Hepatocyte (in vitro differentiated cells): ENCODE results near the gene FIBP. TPM values are rescaled to one million over a fixed set of nuclear protein-coding genes. Genes with fewer than 3 reads are reported as not detected.

Source experiments
- DNase-seq: peaks from one replicate; pipeline ENCODE4 v3.0.0-alpha.2; 2016; ENCODE audit warnings: low spot score
- H2AFZ ChIP-seq: fragments of 200-600 bp; sonication (generic); 2 replicates; pipeline ENCODE4 v1.6.0; 2016; ENCODE audit warnings: antibody characterized with exemption, mild to moderate bottlenecking
- H3K27ac ChIP-seq: fragments of 200-600 bp; sonication (generic); 2 replicates; pipeline ENCODE4 v1.5.1; 2016; ENCODE audit warnings: mild to moderate bottlenecking
- H3K27me3 ChIP-seq: fragments of 200-600 bp; sonication (generic); 2 replicates; pipeline ENCODE4 v1.6.1; 2016
- H3K36me3 ChIP-seq: fragments of 200-600 bp; sonication (generic); replicated peaks from 2 replicates; pipeline ENCODE4 v1.5.1; 2016; ENCODE audit warnings: low read depth; ENCODE audit not compliant: insufficient read depth
- H3K4me1 ChIP-seq: fragments of 200-600 bp; sonication (generic); 2 replicates; pipeline ENCODE4 v1.5.1; 2016; ENCODE audit warnings: mild to moderate bottlenecking, moderate library complexity; ENCODE audit not compliant: insufficient read depth
- H3K4me2 ChIP-seq: fragments of 200-600 bp; sonication (generic); 2 replicates; pipeline ENCODE4 v1.6.0; 2016
- H3K4me3 ChIP-seq: fragments of 200-600 bp; sonication (generic); 2 replicates; pipeline ENCODE4 v1.5.1; 2016; ENCODE audit warnings: mild to moderate bottlenecking
- H3K79me2 ChIP-seq: fragments of 200-600 bp; sonication (generic); 2 replicates; pipeline ENCODE4 v1.6.0; 2017; ENCODE audit warnings: mild to moderate bottlenecking
- H3K9me2 ChIP-seq: fragments of 200-600 bp; sonication (generic); replicated peaks from 2 replicates; pipeline ENCODE4 v1.6.0; 2017; ENCODE audit warnings: mild to moderate bottlenecking; ENCODE audit not compliant: insufficient read depth
- H3K9me3 ChIP-seq: fragments of 200-600 bp; sonication (generic); 2 replicates; pipeline ENCODE4 v1.5.1; 2016; ENCODE audit warnings: low read depth, mild to moderate bottlenecking
- H4K20me1 ChIP-seq: fragments of 200-600 bp; sonication (generic); 2 replicates; pipeline ENCODE4 v1.6.0; 2016; ENCODE audit warnings: mild to moderate bottlenecking; ENCODE audit not compliant: insufficient read depth, poor library complexity, severe bottlenecking
- EZH2 ChIP-seq: fragments of 200-600 bp; sonication (generic); IDR thresholded peaks from 2 replicates; pipeline ENCODE4 v1.6.1; 2016; ENCODE audit warnings: antibody characterized with exemption, mild to moderate bottlenecking, borderline replicate concordance
- EZH2phosphoT487 ChIP-seq: fragments of 200-600 bp; sonication (generic); IDR thresholded peaks from one replicate; pipeline ENCODE4 v1.6.1; 2018; ENCODE audit warnings: antibody characterized with exemption, mild to moderate bottlenecking, low read depth, moderate library complexity; ENCODE audit not compliant: unreplicated experiment, severe bottlenecking
- WGBS: methylation state at CpG from one replicate; pipeline ENCODE4 v1.1.6; 2016; ENCODE audit warnings: low lambda C conversion rate; ENCODE audit errors: missing lambda C conversion rate; 5-methylcytosine and 5-hydroxymethylcytosine counted together
- polyA plus RNA-seq: library from polyadenylated mRNA; unstranded; fragments of >200 nt; fragmentation: Nextera tagmentation; extraction: Ambion mirVana; gene quantifications from 2 replicates; pipeline ENCODE4 v1.2.1, GENCODE V29; 2016
- total RNA-seq: library from RNA; depleted of rRNA; stranded (reverse); fragments of >200 nt; gene quantifications from 2 replicates; pipeline ENCODE4 v1.2.3, GENCODE V29; 2014
- TF ChIP-seq, protein P1 (sequence below): fragments of 200-600 bp; sonication (generic); IDR thresholded peaks from 2 replicates; pipeline ENCODE4 v1.5.1; 2016; ENCODE audit warnings: antibody characterized with exemption, mild to moderate bottlenecking; ENCODE audit not compliant: poor library complexity

The FIBP gene
- total and polyA plus RNA-seq, 2 experiments from 2014 or later: 74.9 to 93.6 TPM

- Histone ChIP-seq H2AFZ (no peak overlapping the region), H3K4me1 (peaks cover 14% of the 10 kb centered on the region), H4K20me1 (no peaks in the 10 kb centered on the region), H3K9me3 (no peaks in the 10 kb centered on the region), H3K4me3 (no peak overlapping the region), H3K9me2 (no peaks in the 10 kb centered on the region), H3K27ac (no peak overlapping the region), H3K27me3 (peaks cover 25% of the 10 kb centered on the region), H3K36me3 (no peaks in the 10 kb centered on the region), H3K4me2 (no peak overlapping the region), H3K79me2 (peaks cover 3% of the 10 kb centered on the region)
- TF ChIP-seq, protein P1, sequence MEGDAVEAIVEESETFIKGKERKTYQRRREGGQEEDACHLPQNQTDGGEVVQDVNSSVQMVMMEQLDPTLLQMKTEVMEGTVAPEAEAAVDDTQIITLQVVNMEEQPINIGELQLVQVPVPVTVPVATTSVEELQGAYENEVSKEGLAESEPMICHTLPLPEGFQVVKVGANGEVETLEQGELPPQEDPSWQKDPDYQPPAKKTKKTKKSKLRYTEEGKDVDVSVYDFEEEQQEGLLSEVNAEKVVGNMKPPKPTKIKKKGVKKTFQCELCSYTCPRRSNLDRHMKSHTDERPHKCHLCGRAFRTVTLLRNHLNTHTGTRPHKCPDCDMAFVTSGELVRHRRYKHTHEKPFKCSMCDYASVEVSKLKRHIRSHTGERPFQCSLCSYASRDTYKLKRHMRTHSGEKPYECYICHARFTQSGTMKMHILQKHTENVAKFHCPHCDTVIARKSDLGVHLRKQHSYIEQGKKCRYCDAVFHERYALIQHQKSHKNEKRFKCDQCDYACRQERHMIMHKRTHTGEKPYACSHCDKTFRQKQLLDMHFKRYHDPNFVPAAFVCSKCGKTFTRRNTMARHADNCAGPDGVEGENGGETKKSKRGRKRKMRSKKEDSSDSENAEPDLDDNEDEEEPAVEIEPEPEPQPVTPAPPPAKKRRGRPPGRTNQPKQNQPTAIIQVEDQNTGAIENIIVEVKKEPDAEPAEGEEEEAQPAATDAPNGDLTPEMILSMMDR: no peak
- no peak for TF ChIP-seq EZH2phosphoT487
- DNase-seq: no peak
- WGBS: 92% methylated on average over 4 of the region's 4 CpGs
Observed at GRCh38 chr11:65897020-65897471, 8.8 kb upstream of the FIBP start.

- TF ChIP-seq EZH2phosphoT487 (no peak), EZH2 (no peak)
- TF ChIP-seq, protein P1: no peak
- H3K27me3 ChIP-seq: peaks cover 21% of the 10 kb centered on the region
- H3K27ac ChIP-seq: no peak overlapping the region
- no peak overlapping the region for H3K4me2 ChIP-seq
- H4K20me1 ChIP-seq: no peaks in the 10 kb centered on the region
- no peaks in the 10 kb centered on the region for H3K9me3 ChIP-seq
- DNase-seq: no peak
- no peak overlapping the region for H2AFZ ChIP-seq
- no peak overlapping the region for H3K4me3 ChIP-seq
- peaks cover 21% of the 10 kb centered on the region for H3K4me1 ChIP-seq
- peaks cover 8% of the 10 kb centered on the region for H3K79me2 ChIP-seq
- H3K36me3 ChIP-seq: no peaks in the 10 kb centered on the region
- H3K9me2 ChIP-seq: no peaks in the 10 kb centered on the region
- WGBS: 87% methylated on average over 14 of the region's 14 CpGs
Observed at GRCh38 chr11:65896034-65896999, 8.0 kb upstream of the FIBP start.

GRCh38 chr11:65895482-65895981 is 7.3 kb upstream of the FIBP start:
- Histone ChIP-seq H3K27me3 (peaks cover 15% of the 10 kb centered on the region), H2AFZ (no peak overlapping the region), H3K79me2 (peaks cover 8% of the 10 kb centered on the region), H3K9me3 (no peaks in the 10 kb centered on the region), H3K4me2 (no peak overlapping the region), H3K4me1 (peaks cover 29% of the 10 kb centered on the region), H3K36me3 (no peaks in the 10 kb centered on the region), H4K20me1 (no peaks in the 10 kb centered on the region), H3K27ac (no peak overlapping the region), H3K9me2 (no peaks in the 10 kb centered on the region), H3K4me3 (no peak overlapping the region)
- WGBS: 94% methylated on average over 5 of the region's 5 CpGs
- TF ChIP-seq EZH2phosphoT487: no peak
- no peak for TF ChIP-seq EZH2
- TF ChIP-seq, protein P1: no peak
- no peak for DNase-seq
